Prostate gland (tissue), 2 donors: ENCODE results near the gene TMEM204. TPM values are rescaled to one million over a fixed set of nuclear protein-coding genes. Genes with fewer than 3 reads are reported as not detected.

Source experiments
- DNase-seq: peaks from one replicate; pipeline ENCODE4 v3.0.0-alpha.2; 2019; ENCODE audit warnings: low spot score
- H3K27ac ChIP-seq, 2 donors: fragments of 200-600 bp; sonication (generic); 2 replicates each; pipeline ENCODE4 v1.5.1; 2017 to 2019
- H3K27me3 ChIP-seq: fragments of 200-600 bp; sonication (generic); replicated peaks from 2 replicates; pipeline ENCODE4 v1.5.1; 2019; ENCODE audit not compliant: insufficient read depth
- H3K36me3 ChIP-seq, 2 donors: fragments of 200-600 bp; sonication (generic); 1 replicate in 1 of 2; 2 replicates in 1 of 2; pipeline versions ENCODE4 v1.5.1 to v1.8.1; 2017 to 2019
- H3K4me1 ChIP-seq: fragments of 200-600 bp; sonication (generic); replicated peaks from 2 replicates; pipeline ENCODE4 v1.5.1; 2019
- H3K4me3 ChIP-seq, 2 donors: fragments of 200-600 bp; sonication (generic); 2 replicates each; pipeline ENCODE4 v1.5.1; 2017 to 2019
- H3K9me3 ChIP-seq: fragments of 200-600 bp; sonication (generic); 2 replicates; pipeline ENCODE4 v1.5.1; 2017
- POLR2A ChIP-seq: fragments of 450-650 bp; IDR thresholded peaks from one replicate; pipeline ENCODE4 v1.6.1; 2016; ENCODE audit warnings: antibody characterized with exemption, mild to moderate bottlenecking
- POLR2AphosphoS5 ChIP-seq: sonication (generic); formaldehyde crosslinking; IDR thresholded peaks from one replicate; pipeline ENCODE4 v1.6.1; 2017; ENCODE audit warnings: antibody characterized with exemption
- WGBS: methylation state at CpG from one replicate; pipeline ENCODE4 v1.1.5; 2018; 5-methylcytosine and 5-hydroxymethylcytosine counted together
- intact Hi-C: fragments of 100-400 bp; cut with DNase I; formaldehyde crosslinking; loops from one replicate; pipeline ENCODE4 v1.14.2; 2022
- total RNA-seq, 2 donors: library from RNA; depleted of rRNA; stranded (reverse); fragments of >200 nt; gene quantifications; one replicate each; pipeline ENCODE4 v1.1.0, GENCODE V29; 2016
- TF ChIP-seq, protein P1 (sequence below), 4 experiments: fragments of 200-600 bp in 2 of 4; fragments of 450-650 bp in 2 of 4; sonication (generic) in 2 of 4; IDR thresholded peaks; 1 replicate in 3 of 4; 2 replicates in 1 of 4; pipeline ENCODE4 v1.5.1; 2016 to 2019; ENCODE audit warnings: antibody characterized with exemption in 4 of 4, mild to moderate bottlenecking in 2 of 4, moderate library complexity in 2 of 4

TMEM204 gene
- total RNA-seq, 2 donors from 2014 or later = 20.7 to 33.9 TPM

DNA sequence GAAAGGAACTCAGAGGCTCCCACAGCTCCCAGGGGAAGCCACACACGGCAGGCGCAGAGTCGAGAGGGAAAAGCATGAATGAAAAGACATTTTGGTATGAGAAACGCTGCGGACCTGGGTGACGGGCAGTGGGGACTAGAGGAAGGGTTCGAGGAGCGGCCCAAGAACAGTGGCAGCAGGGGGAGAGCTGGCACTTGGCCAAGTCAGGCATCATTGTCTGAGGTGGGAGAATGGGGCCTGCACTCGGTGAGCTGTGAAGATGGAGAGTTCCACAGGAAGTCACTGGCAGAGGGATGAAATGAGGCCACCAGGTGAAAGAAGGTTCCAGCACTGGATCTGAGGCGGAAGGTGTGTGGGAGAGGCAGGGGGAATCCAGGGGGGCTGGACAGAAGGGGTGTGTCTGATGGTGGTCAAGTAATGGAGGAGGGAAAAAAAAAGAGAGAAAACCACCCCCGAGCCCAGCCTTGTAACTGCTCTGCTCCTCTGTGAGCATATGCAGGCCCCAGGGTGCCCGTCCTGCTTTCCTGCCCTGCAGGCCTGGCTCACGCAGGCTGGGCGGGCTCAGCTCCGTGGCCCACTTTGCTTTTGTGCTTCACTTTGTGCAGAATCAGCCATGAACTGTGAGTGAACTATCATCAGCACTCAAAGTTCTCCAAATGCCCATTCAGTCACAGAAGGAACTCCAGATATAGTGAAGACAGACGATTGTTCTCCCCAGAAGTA is 31.8 kb downstream of the TMEM204 start:
- no peaks in the 10 kb centered on the region for H3K36me3 ChIP-seq
- H3K9me3 ChIP-seq = no peaks in the 10 kb centered on the region
- no peaks in the 10 kb centered on the region for H3K27me3 ChIP-seq
- H3K4me3 ChIP-seq = no peak overlapping the region
- no peak overlapping the region for H3K27ac ChIP-seq
- no peaks in the 10 kb centered on the region for H3K4me1 ChIP-seq
- TF ChIP-seq POLR2AphosphoS5 (no peak), POLR2A (no peak)
- TF ChIP-seq, protein P1, sequence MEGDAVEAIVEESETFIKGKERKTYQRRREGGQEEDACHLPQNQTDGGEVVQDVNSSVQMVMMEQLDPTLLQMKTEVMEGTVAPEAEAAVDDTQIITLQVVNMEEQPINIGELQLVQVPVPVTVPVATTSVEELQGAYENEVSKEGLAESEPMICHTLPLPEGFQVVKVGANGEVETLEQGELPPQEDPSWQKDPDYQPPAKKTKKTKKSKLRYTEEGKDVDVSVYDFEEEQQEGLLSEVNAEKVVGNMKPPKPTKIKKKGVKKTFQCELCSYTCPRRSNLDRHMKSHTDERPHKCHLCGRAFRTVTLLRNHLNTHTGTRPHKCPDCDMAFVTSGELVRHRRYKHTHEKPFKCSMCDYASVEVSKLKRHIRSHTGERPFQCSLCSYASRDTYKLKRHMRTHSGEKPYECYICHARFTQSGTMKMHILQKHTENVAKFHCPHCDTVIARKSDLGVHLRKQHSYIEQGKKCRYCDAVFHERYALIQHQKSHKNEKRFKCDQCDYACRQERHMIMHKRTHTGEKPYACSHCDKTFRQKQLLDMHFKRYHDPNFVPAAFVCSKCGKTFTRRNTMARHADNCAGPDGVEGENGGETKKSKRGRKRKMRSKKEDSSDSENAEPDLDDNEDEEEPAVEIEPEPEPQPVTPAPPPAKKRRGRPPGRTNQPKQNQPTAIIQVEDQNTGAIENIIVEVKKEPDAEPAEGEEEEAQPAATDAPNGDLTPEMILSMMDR (IDR thresholded peaks at IDR 0.05) = no peak
- DNase-seq = no peak
- WGBS = 88% methylated on average over 16 of the region's 16 CpGs
- intact Hi-C loops = no loop called here

DNA sequence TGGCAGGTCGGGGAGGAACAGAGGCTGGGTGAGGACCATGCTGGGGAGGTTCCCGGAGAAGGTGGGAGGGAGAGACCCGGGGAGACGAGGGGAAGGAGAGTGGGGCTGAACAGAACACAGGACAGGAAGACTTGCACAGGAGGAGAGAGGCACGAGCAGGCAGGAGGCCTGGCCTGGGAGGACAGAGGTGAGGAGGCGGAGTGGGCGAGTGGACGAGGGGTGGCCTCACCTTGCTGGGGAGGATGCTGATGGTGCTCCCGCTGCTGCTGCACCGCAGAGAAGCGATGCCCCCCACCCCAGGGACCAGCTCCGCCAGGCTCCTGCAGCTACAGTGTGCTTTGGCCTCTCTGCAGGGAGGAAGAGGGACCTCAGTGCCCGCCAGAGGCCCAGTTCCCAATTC is 34.5 kb downstream of the TMEM204 start:
- Histone ChIP-seq H3K9me3 (no peaks in the 10 kb centered on the region), H3K27ac (no peak overlapping the region), H3K36me3 (no peaks in the 10 kb centered on the region), H3K4me1 (no peaks in the 10 kb centered on the region), H3K4me3 (no peak overlapping the region), H3K27me3 (no peaks in the 10 kb centered on the region)
- WGBS = 90% methylated on average over 13 of the region's 13 CpGs
- intact Hi-C loops = no loop called here
- no peak for TF ChIP-seq POLR2A
- no peak for TF ChIP-seq POLR2AphosphoS5
- TF ChIP-seq, protein P1 (IDR thresholded peaks at IDR 0.05) = no peak
- DNase-seq = no peak

DNA sequence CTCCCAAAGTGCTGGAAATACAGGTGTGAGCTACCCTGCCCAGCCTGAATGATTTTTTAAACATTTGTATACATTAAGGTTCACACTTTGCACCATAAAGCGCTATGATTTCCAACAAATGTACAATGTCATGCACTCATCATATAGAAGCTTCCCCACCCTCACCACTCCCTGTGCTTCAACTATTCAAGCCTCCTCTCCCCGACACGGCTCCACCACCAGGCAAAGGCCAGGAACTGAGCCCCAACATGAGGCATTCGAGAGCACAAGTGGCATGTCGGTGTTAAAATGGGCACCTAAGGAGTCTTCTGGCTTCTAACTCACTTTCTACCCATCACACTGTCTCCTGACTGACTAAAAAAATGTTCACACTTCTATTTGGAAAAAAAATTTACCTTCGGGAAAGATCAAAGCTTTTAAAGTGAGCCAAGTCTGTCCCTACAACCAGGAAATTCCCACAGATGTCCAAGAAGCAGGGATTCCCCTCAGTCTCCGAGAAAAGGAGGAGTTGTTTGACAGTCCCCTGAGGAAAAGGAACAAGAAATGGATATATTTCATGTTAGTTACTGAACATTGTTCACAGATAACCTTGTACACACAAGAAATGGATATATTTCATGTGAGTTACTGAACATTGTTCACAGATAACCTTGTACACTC is 37.7 kb downstream of the TMEM204 start:
- TF ChIP-seq POLR2A = no peak
- TF ChIP-seq POLR2AphosphoS5 = no peak
- TF ChIP-seq, protein P1 (IDR thresholded peaks at IDR 0.05) = no peak
- H3K4me3 ChIP-seq = no peak overlapping the region
- H3K27me3 ChIP-seq = no peaks in the 10 kb centered on the region
- no peaks in the 10 kb centered on the region for H3K36me3 ChIP-seq
- intact Hi-C loops = no loop called here
- no peaks in the 10 kb centered on the region for H3K9me3 ChIP-seq
- H3K27ac ChIP-seq = no peak overlapping the region
- 75% methylated on average over 7 of the region's 7 CpGs for WGBS
- DNase-seq = no peak
- H3K4me1 ChIP-seq = no peaks in the 10 kb centered on the region

DNA sequence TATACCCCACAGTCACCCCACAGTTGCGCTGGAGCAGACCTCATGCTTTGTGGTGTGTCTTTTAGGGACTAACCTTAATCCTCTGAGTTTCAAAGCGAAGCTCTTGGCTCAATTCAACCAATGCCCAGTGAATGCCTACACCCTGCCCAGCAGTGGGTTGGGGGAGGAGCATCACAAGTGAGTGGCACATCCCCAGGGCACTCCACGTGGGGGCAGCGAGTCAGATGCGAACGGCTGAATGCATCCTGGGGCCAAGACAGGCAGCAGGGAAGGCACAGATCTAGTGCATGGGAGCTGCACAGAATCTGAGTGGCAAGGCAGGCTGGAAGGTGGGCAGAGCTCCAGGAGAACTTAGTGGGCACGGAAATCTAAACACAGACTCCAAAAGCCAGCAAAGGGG is 39.2 kb downstream of the TMEM204 start:
- TF ChIP-seq POLR2A (no peak), POLR2AphosphoS5 (no peak)
- TF ChIP-seq, protein P1 (IDR thresholded peaks at IDR 0.05) = no peak
- H3K27me3 ChIP-seq = no peaks in the 10 kb centered on the region

DNA sequence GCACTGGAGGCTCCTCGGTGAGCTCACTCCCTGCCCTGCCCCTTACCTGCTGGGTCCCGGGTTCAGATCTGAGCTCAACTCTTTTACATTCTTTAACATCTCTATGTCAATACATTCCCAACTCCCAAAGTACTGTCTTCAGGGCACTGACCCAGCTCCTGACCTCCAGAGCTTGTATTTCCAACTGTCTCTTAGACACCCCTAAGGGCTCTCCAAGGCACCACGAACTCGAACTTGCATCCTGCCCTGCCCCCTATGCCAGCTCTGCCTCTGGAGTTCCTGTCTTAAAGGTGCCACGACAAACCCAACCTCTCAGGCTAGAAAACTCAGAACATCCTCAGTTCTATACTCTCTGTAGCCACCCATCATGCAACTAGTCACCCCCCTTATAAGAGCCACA is 39.8 kb downstream of the TMEM204 start:
- 87% methylated on average over 5 of the region's 5 CpGs for WGBS
- Histone ChIP-seq H3K27ac (no peak overlapping the region), H3K36me3 (no peaks in the 10 kb centered on the region), H3K4me3 (no peak overlapping the region), H3K9me3 (no peaks in the 10 kb centered on the region), H3K27me3 (no peaks in the 10 kb centered on the region), H3K4me1 (no peaks in the 10 kb centered on the region)
- TF ChIP-seq POLR2AphosphoS5 = no peak
- TF ChIP-seq, protein P1 (IDR thresholded peaks at IDR 0.05) = no peak
- no peak for TF ChIP-seq POLR2A
- DNase-seq = no peak
- intact Hi-C loops = no loop called here

More for the DNA sequence above, 39.2 kb downstream of the TMEM204 start:
- H3K27ac ChIP-seq = no peak overlapping the region
- 76% methylated on average over 7 of the region's 7 CpGs for WGBS
- no peak overlapping the region for H3K4me3 ChIP-seq
- H3K36me3 ChIP-seq = no peaks in the 10 kb centered on the region
- no peaks in the 10 kb centered on the region for H3K4me1 ChIP-seq
- H3K9me3 ChIP-seq = no peaks in the 10 kb centered on the region
- DNase-seq = no peak
- intact Hi-C loops = no loop called here
